Glutamatergic neuron (in vitro differentiated cells): Measurements from ENCODE around the gene ADCYAP1R1. TPM values are rescaled to one million over a fixed set of nuclear protein-coding genes. Genes with fewer than 3 reads are reported as not detected.
A peak's percentile ranks its signal among the peaks of the same experiment; 100 is the strongest.

Experiments used
- DNase-seq: peaks from one replicate; pipeline ENCODE4 v3.0.0; 2022
- H3K27ac Mint-ChIP-seq: one replicate; pipeline ENCODE4 v1.8.0; 2020; ENCODE audit warnings: mild to moderate bottlenecking, mixed read lengths, inconsistent platforms; ENCODE audit not compliant: unreplicated experiment
- H3K27me3 Mint-ChIP-seq: one replicate; pipeline ENCODE4 v1.8.0; 2020; ENCODE audit warnings: mild to moderate bottlenecking, moderate library complexity, mixed read lengths, inconsistent platforms; ENCODE audit not compliant: unreplicated experiment
- H3K36me3 Mint-ChIP-seq: one replicate; pipeline ENCODE4 v1.8.0; 2020; ENCODE audit warnings: mild to moderate bottlenecking, mixed read lengths, inconsistent platforms; ENCODE audit not compliant: unreplicated experiment
- H3K4me1 Mint-ChIP-seq: one replicate; pipeline ENCODE4 v1.8.0; 2020; ENCODE audit warnings: mild to moderate bottlenecking, low read depth, mixed read lengths, inconsistent platforms; ENCODE audit not compliant: unreplicated experiment
- H3K4me3 Mint-ChIP-seq: one replicate; pipeline ENCODE4 v1.8.0; 2020; ENCODE audit warnings: mild to moderate bottlenecking, mixed read lengths, inconsistent platforms; ENCODE audit not compliant: unreplicated experiment
- H3K9me3 Mint-ChIP-seq: one replicate; pipeline ENCODE4 v1.8.0; 2020; ENCODE audit warnings: mild to moderate bottlenecking, moderate library complexity, mixed read lengths, inconsistent platforms; ENCODE audit not compliant: unreplicated experiment
- total RNA-seq: library from RNA; stranded (reverse); fragmentation: NEBNext Ultra II Directional; extraction: Animal tissue kit (Norgen Biotek cat#: 25700); gene quantifications from one replicate; pipeline ENCODE4 v1.2.1, GENCODE V29; 2021; ENCODE audit not compliant: unreplicated experiment
- TF ChIP-seq, protein P1 (sequence below): fragments of 200-600 bp; sonication (generic); IDR thresholded peaks from one replicate; pipeline ENCODE4 v1.5.0; 2021; ENCODE audit not compliant: partially characterized antibody, unreplicated experiment

The ADCYAP1R1 gene
- total RNA-seq, 1 donor from 2014 or later: 0.71 TPM

DNA sequence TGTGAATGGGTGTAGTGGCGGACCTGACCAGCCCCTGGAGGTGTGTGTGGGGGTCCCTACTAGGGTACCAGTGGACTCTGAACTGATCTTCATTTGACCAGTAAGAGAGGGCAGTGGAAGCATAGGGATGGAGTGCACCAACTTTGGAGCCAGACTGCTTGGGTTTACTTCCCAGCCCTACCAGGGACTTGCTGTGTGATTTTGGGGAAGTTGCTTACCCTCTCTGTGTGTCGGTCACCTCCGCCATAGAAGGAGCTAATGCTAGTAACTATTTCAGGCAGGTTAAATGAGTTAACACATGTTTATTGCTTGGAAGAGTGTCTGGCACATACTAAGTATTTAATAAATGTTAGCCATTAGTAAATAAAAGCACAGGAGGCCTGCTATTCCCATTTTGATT is 6.6 kb downstream of the ADCYAP1R1 start:
- Mint-ChIP-seq H3K27ac (no peak overlapping the region), H3K27me3 (peaks cover 11% of the 10 kb centered on the region), H3K4me3 (no peak overlapping the region), H3K36me3 (no peaks in the 10 kb centered on the region), H3K4me1 (peaks cover 1% of the 10 kb centered on the region), H3K9me3 (peaks cover 7% of the 10 kb centered on the region)
- TF ChIP-seq, protein P1, sequence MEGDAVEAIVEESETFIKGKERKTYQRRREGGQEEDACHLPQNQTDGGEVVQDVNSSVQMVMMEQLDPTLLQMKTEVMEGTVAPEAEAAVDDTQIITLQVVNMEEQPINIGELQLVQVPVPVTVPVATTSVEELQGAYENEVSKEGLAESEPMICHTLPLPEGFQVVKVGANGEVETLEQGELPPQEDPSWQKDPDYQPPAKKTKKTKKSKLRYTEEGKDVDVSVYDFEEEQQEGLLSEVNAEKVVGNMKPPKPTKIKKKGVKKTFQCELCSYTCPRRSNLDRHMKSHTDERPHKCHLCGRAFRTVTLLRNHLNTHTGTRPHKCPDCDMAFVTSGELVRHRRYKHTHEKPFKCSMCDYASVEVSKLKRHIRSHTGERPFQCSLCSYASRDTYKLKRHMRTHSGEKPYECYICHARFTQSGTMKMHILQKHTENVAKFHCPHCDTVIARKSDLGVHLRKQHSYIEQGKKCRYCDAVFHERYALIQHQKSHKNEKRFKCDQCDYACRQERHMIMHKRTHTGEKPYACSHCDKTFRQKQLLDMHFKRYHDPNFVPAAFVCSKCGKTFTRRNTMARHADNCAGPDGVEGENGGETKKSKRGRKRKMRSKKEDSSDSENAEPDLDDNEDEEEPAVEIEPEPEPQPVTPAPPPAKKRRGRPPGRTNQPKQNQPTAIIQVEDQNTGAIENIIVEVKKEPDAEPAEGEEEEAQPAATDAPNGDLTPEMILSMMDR: no peak
- no peak for DNase-seq

DNA sequence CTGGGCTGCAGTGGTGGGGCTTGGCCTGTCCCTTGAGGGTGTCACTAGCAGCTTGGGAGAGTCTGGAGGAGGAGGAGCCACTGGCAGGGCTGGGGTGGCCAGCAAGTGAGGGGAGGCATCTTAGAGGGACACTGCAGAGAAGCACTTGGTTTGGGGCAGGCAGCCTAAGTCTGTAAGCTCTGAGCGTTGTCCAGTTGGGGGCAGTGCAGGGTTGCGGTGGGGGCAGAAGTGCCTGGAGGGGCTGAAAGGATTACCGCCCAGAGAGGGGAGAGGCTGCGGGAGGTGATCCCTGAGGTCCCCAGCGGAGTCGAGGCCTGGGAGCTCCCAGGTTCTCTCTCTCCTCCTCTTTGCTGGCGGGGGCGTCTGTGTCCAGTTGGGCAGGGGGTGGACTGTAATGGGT is 7.4 kb downstream of the ADCYAP1R1 start:
- TF ChIP-seq, protein P1: no peak
- Mint-ChIP-seq H3K27ac (no peak overlapping the region), H3K9me3 (peaks cover 7% of the 10 kb centered on the region), H3K27me3 (peaks cover 7% of the 10 kb centered on the region), H3K4me1 (no peaks in the 10 kb centered on the region), H3K4me3 (no peak overlapping the region), H3K36me3 (no peaks in the 10 kb centered on the region)
- peak; percentile 52 for DNase-seq

DNA sequence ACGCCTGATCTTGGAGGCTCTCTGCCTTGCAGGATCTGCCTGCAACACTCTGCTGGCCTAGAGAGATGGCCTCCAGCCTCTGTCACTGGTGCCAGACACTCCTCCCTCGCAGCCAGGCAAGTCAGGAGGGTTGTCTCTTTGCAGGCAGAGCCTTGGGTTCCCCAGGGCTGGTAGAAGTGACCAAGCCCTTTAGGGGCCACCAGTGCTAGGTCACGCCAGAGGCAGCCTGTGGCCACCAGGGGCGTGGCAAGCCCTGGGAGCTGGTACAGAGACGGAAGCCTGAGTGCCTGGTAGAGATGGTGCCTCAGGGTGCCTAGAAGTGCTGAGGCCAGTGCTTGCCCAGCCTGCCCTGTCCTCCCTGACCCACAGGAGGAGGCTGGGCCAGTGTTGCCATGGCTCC is 9.1 kb downstream of the ADCYAP1R1 start:
- DNase-seq: no peak
- TF ChIP-seq, protein P1: no peak
- H3K9me3 Mint-ChIP-seq: peaks cover 6% of the 10 kb centered on the region
- H3K4me3 Mint-ChIP-seq: no peak overlapping the region
- H3K27ac Mint-ChIP-seq: no peak overlapping the region
- no peaks in the 10 kb centered on the region for H3K4me1 Mint-ChIP-seq
- no peaks in the 10 kb centered on the region for H3K36me3 Mint-ChIP-seq
- peaks cover 5% of the 10 kb centered on the region for H3K27me3 Mint-ChIP-seq

DNA sequence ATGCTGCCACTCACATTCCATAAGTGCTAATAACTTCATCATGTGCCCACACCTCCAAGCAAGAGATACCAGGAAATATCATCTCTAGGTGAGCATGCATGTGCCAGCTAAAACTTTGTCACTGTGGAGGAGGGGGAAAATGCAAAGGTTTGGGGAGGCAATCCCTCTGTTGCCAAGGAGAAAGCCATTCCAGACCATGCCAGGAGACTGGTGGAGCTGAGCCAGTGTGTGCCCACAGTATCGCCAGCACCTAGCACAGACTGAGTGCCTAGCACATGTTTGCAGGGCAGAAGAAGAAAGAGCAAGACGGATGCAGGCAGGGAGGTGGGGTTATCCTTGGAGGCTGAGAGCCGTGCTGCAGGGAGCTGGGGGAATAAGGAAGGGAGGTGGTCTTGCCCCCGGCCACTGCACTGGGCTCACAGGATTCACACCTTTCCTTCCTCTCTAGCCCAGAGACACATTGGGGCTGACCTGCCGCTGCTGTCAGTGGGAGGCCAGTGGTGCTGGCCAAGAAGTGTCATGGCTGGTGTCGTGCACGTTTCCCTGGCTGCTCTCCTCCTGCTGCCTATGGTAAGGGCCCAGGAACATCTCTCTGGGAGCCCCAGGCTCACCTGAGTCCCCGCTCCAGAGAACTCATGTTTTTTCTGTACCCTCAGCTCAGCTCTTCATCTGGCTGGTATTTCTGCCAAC is 10.8 kb downstream of the ADCYAP1R1 start:
- H3K36me3 Mint-ChIP-seq: no peaks in the 10 kb centered on the region
- H3K9me3 Mint-ChIP-seq: peaks cover 2% of the 10 kb centered on the region
- peaks cover 5% of the 10 kb centered on the region for H3K27me3 Mint-ChIP-seq
- no peak overlapping the region for H3K4me3 Mint-ChIP-seq
- H3K27ac Mint-ChIP-seq: no peak overlapping the region
- TF ChIP-seq, protein P1: no peak
- H3K4me1 Mint-ChIP-seq: no peaks in the 10 kb centered on the region
- no peak for DNase-seq

DNA sequence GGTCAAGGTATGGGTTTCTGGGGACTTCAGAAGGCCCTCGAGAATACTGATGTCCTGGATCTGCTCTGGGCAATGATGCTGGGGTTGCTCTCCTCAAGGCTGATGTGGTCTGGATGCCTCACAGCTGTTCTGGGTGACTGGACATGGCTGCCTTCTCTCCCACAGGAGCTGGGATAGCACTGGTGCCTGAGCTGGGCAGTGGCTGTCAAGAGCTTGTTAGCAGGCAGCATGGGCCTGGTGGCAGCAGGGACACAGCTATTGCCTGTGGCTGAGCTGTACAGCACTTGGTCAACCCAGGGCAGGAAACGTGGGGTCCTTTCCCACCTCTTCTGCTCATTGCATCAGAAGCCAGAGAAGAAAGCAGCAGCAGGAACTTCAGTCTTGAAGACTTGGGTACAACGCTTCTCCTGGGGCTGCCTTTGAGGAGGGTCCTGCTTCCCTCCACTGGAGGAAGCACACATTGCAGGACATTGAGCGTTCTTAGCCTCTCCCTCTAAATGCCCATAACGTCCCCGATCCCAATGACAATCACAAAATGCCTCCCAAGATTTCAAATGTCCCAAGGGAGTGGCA is 13.0 kb downstream of the ADCYAP1R1 start:
- DNase-seq: no peak
- Mint-ChIP-seq H3K9me3 (peaks cover 2% of the 10 kb centered on the region), H3K27ac (no peak overlapping the region), H3K27me3 (peaks cover 3% of the 10 kb centered on the region), H3K36me3 (no peaks in the 10 kb centered on the region), H3K4me1 (no peaks in the 10 kb centered on the region), H3K4me3 (no peak overlapping the region)
- TF ChIP-seq, protein P1: no peak
